SH-SY5Y (cell line): ENCODE data around the gene MAG.

Experiments
- GATA2 ChIP-seq: IDR thresholded peaks from 2 replicates; pipeline ENCODE4 v1.6.1; 2011; ENCODE audit warnings: mild to moderate bottlenecking, low read depth, low read length
- GATA3 ChIP-seq: IDR thresholded peaks from 2 replicates; pipeline ENCODE4 v1.6.1; 2011; ENCODE audit warnings: low read depth, mild to moderate bottlenecking, low read length, moderate library complexity

GRCh38 chr19:35249146-35249847, 42.7 kb upstream of the MAG start:
- TF ChIP-seq GATA2 (no peak), GATA3 (no peak)
